Measurements from ENCODE around the gene SPRR4.

Gene SPRR4, protein sequence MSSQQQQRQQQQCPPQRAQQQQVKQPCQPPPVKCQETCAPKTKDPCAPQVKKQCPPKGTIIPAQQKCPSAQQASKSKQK

DNA sequence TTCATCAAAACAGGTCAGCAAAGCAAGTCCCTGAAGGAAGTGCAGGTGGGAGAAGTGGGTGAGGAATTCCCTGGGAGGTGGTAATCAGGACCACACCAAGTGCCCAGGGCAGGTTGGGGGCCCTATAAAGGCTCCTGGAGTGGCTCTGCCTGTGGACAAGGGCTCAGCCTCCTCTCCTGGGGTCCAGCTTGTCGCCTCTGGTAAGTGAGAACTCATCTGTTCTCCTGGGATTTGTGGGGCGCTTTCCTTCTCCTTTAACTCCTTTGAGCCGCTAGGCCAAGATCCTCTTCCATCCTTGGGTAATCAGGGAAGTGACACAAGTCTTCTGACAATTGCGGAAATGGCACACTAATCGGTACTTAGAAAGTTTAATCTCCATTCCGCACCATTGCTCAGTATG lies at the start of gene SPRR4:
SPRR4 (plus strand) TSS at position 154 of the 400 bp plus-strand sequence. CDS start 1,243 bp downstream, outside the sequence.
- H3K4me1 Mint-ChIP-seq (ENCODE audit: low read depth) = peaks cover 9% of the 10 kb centered on the region
- H3K36me3 Mint-ChIP-seq (ENCODE audit: low read depth) = no peaks in the 10 kb centered on the region
- H3K9me3 Mint-ChIP-seq = no peaks in the 10 kb centered on the region
- H3K27me3 Mint-ChIP-seq (ENCODE audit: low read depth) = peaks cover 6% of the 10 kb centered on the region
- no peak for DNase-seq (ENCODE audit: low spot score)
- no peak within 1 kb of the TSS for H3K4me3 Mint-ChIP-seq
- no peak within 1 kb of the TSS for H3K27ac Mint-ChIP-seq

DNA sequence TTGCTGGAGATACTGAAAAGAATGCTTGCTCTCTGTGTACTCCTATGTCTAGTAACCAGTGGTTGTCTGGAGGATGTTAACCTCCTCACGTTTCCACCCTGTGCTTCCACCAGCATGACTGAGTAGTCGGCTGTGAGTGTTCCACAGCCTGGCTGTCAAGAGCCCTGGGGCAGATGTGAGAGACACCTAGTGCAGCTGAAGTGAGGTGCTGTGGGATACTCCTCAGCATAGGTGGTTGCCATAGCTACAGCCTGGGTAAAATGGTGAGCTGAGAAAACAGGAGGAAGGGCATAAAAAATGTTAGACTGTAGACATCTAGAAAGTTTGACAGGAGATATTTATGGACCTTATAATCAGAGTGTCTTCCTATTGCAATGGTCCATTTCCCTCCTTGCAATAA lies 46.3 kb upstream of the SPRR4 start:
- Mint-ChIP-seq H3K4me1 (ENCODE audit: low read depth) (no peaks in the 10 kb centered on the region), H3K4me3 (no peak overlapping the region), H3K27ac (no peak overlapping the region), H3K9me3 (no peaks in the 10 kb centered on the region), H3K27me3 (ENCODE audit: low read depth) (no peaks in the 10 kb centered on the region), H3K36me3 (ENCODE audit: low read depth) (no peaks in the 10 kb centered on the region)
- no peak for DNase-seq (ENCODE audit: low spot score)

DNA sequence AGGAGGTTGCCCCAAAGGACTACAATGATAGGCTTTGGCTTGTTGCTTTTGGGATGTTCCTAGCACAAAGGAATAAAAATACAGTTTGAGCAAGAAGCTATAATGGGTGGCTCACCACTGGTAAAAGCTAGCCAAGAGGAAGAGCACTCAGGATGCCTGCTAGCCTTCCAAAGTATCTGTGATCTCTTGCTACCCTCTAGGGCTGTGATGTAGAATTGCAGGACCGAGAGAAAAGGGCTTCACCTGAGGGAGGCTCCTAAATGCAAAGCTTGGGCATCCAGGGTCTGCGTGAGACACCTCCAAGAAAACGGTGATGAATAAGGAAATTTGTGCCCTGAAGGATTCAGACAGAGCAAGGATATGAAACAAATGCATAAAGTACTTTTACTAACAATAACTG lies 44.4 kb upstream of the SPRR4 start:
- Mint-ChIP-seq H3K27ac (no peak overlapping the region), H3K4me1 (ENCODE audit: low read depth) (no peaks in the 10 kb centered on the region), H3K27me3 (ENCODE audit: low read depth) (no peaks in the 10 kb centered on the region), H3K9me3 (no peaks in the 10 kb centered on the region), H3K36me3 (ENCODE audit: low read depth) (no peaks in the 10 kb centered on the region), H3K4me3 (no peak overlapping the region)
- no peak for DNase-seq (ENCODE audit: low spot score)

DNA sequence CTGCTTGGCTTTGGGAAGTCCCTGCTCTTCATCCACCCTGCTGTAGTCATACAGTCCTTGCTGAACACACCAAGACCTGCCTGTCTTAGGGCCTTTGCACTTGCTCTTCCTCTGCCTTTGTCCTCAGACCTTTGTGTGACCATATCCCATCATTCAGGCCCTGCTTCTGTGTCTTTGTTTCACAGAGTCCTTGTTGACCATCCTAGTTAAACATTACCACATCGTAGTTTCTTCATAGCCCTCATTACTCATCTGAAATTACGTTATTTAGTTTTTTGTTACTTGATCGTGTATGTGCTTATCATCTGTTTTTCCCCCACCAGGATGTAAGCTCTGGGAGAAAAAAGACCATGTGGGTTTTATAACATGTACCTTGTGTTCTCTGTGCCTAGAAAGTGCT lies 41.8 kb upstream of the SPRR4 start:
- Mint-ChIP-seq H3K27me3 (ENCODE audit: low read depth) (no peaks in the 10 kb centered on the region), H3K4me1 (ENCODE audit: low read depth) (no peaks in the 10 kb centered on the region)

DNA sequence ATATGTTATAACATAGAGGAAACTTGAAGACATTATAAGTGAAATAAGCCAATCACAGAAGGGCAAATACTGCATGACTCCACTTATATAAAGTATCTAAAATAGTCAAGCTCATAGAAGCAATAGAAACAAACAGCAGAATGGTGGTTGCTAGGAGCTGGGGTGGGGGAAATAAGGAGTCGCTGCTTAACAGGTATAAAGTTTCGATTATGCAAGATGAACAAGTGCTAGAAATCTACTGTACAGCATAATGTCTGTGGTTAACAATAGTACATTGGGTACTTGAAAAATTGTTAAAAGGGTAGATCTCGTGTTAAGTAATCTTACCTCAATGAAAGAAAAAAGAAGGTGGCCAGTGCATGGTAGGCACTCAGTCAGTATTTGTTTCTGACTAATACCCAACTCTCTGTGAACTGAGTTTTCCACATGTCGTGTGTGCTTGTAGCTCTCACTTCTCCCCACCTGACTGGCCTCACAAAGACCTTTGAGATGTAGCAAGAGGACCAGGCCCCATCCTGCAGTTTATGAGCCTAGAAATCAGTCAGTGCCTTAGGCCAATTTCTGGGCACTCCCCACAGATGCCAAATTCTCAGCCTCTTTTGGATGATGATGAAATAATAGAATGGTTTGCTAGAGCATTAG lies 38.2 kb upstream of the SPRR4 start:
- no peaks in the 10 kb centered on the region for H3K4me1 Mint-ChIP-seq (ENCODE audit: low read depth)
- no peak overlapping the region for H3K4me3 Mint-ChIP-seq

More for the DNA sequence above, 41.8 kb upstream of the SPRR4 start:
- DNase-seq (ENCODE audit: low spot score) = no peak
- Mint-ChIP-seq H3K4me3 (no peak overlapping the region), H3K9me3 (no peaks in the 10 kb centered on the region), H3K27ac (no peak overlapping the region), H3K36me3 (ENCODE audit: low read depth) (no peaks in the 10 kb centered on the region)

DNA sequence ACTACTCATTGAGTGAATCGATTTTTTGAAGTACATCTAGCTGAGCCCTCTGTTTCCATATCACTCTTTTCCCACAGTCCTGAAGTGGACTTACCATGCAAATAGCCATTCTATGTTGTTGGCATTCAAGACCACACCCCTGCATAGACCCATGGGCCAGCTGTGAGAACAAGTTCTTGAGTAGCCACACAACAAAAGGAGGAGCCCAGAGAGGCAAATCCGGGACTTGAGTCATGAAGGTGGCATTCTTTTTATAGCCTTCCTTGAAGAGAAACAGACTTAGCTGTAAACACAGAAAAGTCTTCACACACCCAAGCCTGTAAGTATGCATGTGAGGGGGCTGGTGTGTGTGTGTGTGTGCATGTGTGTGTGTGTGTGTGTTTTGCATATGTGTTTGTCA lies 37.3 kb upstream of the SPRR4 start:
- H3K4me1 Mint-ChIP-seq (ENCODE audit: low read depth) = no peaks in the 10 kb centered on the region
- DNase-seq (ENCODE audit: low spot score) = no peak
- no peak overlapping the region for H3K4me3 Mint-ChIP-seq
- H3K27me3 Mint-ChIP-seq (ENCODE audit: low read depth) = no peaks in the 10 kb centered on the region
- no peaks in the 10 kb centered on the region for H3K36me3 Mint-ChIP-seq (ENCODE audit: low read depth)
- H3K27ac Mint-ChIP-seq = no peak overlapping the region
- no peaks in the 10 kb centered on the region for H3K9me3 Mint-ChIP-seq

More for the DNA sequence above, 38.2 kb upstream of the SPRR4 start:
- Mint-ChIP-seq H3K27me3 (ENCODE audit: low read depth) (no peaks in the 10 kb centered on the region), H3K9me3 (no peaks in the 10 kb centered on the region), H3K27ac (no peak overlapping the region), H3K36me3 (ENCODE audit: low read depth) (no peaks in the 10 kb centered on the region)
- DNase-seq (ENCODE audit: low spot score) = no peak

DNA sequence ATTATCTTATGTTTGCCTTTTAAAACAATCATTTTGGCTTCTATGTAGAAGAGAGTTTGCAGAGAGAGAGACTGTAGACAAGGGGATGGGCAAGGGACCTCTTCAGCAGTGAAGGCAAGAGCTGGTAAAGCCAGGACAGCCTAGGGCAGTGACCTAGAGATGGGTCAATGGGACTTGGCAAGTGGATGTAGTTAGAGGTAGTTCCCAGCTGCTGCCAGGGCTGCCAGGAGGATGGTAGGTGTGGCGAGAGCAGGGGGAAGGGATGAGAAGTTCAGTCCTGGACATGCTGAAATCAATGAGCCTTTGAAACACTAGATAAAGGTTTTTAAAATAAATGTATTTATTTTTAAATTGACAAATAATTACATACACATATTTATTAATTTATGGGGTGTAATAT lies 29.8 kb upstream of the SPRR4 start:
- Mint-ChIP-seq H3K4me1 (ENCODE audit: low read depth) (no peaks in the 10 kb centered on the region), H3K27me3 (ENCODE audit: low read depth) (no peaks in the 10 kb centered on the region), H3K27ac (no peak overlapping the region), H3K4me3 (no peak overlapping the region), H3K9me3 (no peaks in the 10 kb centered on the region), H3K36me3 (ENCODE audit: low read depth) (no peaks in the 10 kb centered on the region)
- DNase-seq (ENCODE audit: low spot score) = no peak

DNA sequence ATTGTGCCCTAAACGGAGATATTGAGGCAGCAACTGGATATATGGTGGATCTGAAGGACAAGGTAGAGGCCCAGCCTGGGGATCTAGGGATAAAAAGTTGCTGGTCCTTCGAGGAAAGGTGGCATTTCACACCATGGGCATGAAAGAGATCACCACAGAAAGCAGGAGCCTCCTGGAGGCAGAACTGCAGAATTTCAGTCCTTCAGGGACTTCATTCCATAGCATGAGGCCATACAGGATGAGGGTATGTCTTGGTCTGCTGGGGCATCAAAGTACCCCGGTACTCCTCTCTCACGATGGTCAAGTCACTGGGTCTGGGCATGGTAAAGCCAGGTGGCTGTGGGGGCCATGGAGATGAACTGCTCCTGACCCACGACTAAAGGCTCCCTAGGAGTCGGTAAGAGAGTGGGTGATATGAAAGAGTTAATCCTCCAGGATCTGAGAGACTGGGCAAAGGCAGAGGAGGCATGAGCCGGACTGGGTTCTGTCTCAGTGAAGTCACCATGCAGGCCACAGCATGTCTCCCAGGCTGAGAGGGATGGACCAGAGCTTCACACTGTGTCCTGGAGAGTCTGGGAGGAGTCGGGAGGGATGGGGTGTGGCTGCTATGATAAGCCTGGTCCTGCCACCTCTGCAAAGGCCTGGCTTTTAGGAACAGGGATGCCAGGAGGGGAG lies 29.3 kb upstream of the SPRR4 start:
- Mint-ChIP-seq H3K27me3 (ENCODE audit: low read depth) (no peaks in the 10 kb centered on the region), H3K4me3 (no peak overlapping the region), H3K27ac (no peak overlapping the region), H3K9me3 (no peaks in the 10 kb centered on the region), H3K4me1 (ENCODE audit: low read depth) (no peaks in the 10 kb centered on the region), H3K36me3 (ENCODE audit: low read depth) (no peaks in the 10 kb centered on the region)
- no peak for DNase-seq (ENCODE audit: low spot score)

DNA sequence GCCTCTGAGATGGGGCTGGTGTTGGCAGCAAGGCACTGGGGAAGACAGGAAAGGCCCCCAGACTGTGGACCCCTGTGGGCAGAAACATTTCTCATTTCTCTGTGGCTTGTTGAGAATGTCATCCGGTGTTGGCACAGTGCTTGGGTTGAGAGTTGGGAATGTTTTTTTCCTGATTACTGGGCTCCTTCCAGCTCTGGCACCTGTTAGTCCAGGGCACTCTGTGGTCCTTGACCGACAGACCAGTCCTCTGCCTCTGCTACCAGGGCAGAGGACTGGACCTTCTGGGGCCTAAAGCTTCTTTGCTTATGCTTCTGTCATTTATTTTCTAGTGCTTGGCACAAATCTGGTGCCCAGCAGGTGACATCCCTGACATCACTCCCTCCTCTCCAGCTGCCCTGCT lies 28.3 kb upstream of the SPRR4 start:
- DNase-seq (ENCODE audit: low spot score) = no peak
- Mint-ChIP-seq H3K36me3 (ENCODE audit: low read depth) (no peaks in the 10 kb centered on the region), H3K9me3 (no peaks in the 10 kb centered on the region), H3K4me1 (ENCODE audit: low read depth) (no peaks in the 10 kb centered on the region), H3K4me3 (no peak overlapping the region), H3K27me3 (ENCODE audit: low read depth) (no peaks in the 10 kb centered on the region), H3K27ac (no peak overlapping the region)

DNA sequence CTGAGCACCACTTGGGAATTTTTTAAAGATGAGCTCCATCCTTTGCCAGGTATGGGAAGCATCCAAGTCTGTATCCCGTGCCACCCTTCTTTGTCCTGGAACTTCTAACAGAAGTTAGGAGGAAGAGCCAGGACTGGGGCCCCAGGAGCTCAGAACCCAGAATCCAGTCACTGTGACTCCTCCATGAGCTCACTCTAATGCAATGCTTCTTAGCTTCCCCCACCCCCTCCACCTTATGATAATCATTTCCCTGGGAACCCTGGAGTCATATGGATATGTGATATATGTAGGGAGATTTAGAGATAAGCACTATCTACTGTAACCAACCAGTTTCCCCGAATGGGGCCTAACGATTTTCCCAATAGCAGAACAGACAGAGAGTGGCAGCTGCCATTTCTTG lies 24.2 kb upstream of the SPRR4 start:
- no peak for DNase-seq (ENCODE audit: low spot score)
- Mint-ChIP-seq H3K36me3 (ENCODE audit: low read depth) (no peaks in the 10 kb centered on the region), H3K4me1 (ENCODE audit: low read depth) (no peaks in the 10 kb centered on the region), H3K27me3 (ENCODE audit: low read depth) (no peaks in the 10 kb centered on the region), H3K4me3 (no peak overlapping the region), H3K9me3 (no peaks in the 10 kb centered on the region), H3K27ac (no peak overlapping the region)

DNA sequence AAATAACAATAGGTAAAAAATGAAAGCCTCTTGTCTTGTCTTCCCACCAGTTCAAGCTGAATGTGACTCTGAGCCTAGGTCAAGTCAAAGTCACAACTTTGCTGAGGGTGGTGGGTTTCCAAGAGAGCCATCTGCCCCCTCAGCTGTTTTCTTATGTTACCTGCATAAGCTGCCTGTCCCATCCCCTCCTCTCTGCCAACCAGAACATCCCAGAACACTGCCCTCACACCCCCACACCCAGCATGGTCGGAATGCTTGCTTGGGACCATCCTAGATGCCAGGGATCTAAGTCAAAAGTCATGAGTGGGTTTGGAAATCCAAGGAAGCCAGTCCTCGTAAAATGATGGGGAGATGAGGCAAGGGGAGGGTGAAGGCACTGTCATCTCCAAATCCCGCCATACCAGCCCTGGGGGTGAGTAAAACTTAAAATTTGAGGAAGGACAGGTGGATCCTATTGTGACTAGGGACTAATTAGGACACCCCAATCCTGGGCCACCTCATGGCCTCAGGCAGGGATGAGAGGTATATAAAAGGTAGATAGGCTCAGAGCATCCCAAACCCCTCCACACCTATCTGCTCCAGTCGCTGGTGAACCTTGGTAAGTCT lies 23.7 kb upstream of the SPRR4 start, which contains the start of gene SPRR5:
SPRR5 (plus strand) TSS at position 556 of the 606 bp plus-strand sequence. CDS start 1,349 bp downstream, outside the sequence.
- Mint-ChIP-seq H3K4me3 (no peak within 1 kb of the TSS), H3K36me3 (ENCODE audit: low read depth) (no peaks in the 10 kb centered on the region), H3K27me3 (ENCODE audit: low read depth) (no peaks in the 10 kb centered on the region), H3K27ac (no peak within 1 kb of the TSS), H3K9me3 (no peaks in the 10 kb centered on the region), H3K4me1 (ENCODE audit: low read depth) (no peaks in the 10 kb centered on the region)
- DNase-seq (ENCODE audit: low spot score) = no peak

DNA sequence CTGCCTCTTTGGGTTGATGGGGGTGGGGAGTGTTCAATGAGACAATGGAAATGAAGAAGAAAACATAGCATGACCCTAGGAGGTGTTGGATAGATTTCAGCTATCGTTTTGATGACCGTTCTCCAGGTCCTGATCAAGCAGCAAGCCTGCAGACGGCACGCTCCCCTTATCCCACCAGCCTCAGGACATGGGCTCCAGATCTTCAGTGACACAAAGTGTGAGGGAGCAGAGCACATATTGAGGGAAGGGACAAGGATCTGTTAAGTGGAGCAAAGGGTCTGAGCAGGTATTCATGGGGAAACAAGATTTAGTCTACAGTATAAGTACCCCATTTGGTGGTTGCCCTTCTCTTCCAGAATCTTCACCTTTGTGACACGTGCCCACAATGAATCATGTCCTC lies 18.7 kb upstream of the SPRR4 start:
- DNase-seq (ENCODE audit: low spot score) = no peak
- H3K27me3 Mint-ChIP-seq (ENCODE audit: low read depth) = no peaks in the 10 kb centered on the region
- H3K9me3 Mint-ChIP-seq = no peaks in the 10 kb centered on the region
- H3K4me1 Mint-ChIP-seq (ENCODE audit: low read depth) = no peaks in the 10 kb centered on the region
- H3K4me3 Mint-ChIP-seq = no peak overlapping the region
- H3K36me3 Mint-ChIP-seq (ENCODE audit: low read depth) = no peaks in the 10 kb centered on the region
- no peak overlapping the region for H3K27ac Mint-ChIP-seq

DNA sequence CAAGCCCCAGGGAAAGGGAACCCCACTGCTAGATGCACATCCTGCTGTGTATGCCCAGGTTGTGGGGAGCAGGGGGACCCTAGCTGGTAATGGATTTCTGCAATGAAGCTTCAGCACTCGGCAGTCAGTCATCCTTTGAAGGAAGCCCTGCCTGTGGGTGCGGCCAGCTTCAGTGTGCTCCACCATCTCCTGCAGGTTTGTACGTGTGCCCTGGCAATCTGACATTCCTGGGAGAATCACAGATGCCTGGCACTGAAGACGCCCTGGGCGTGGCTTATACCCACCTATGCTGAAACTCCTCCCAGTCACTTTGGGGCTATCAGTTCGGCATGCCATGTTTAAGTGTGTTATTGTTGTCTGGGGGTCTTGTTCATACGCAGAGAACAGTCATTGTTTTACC lies 16.7 kb upstream of the SPRR4 start:
- Mint-ChIP-seq H3K27ac (no peak overlapping the region), H3K4me1 (ENCODE audit: low read depth) (no peaks in the 10 kb centered on the region), H3K9me3 (no peaks in the 10 kb centered on the region), H3K36me3 (ENCODE audit: low read depth) (no peaks in the 10 kb centered on the region), H3K27me3 (ENCODE audit: low read depth) (no peaks in the 10 kb centered on the region), H3K4me3 (no peak overlapping the region)
- no peak for DNase-seq (ENCODE audit: low spot score)

DNA sequence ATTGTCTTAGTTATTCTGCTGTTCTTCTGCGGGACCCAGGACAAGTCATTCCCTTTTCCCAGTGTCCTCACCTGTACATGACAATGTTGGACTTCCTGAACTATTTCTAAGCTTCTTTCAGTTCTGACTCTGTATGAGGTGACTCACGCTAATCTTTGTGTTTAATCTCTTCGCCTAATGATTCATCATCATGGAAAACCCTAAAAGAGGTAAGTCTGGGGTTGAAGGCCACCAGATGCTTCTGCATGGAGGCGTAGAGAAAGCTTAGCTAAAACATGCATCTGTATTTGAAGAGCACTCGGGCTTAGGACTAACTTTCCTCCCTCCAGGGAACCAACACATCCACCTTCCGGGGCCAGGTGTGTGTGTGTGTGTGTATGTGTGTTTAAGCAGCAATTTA lies 16.0 kb upstream of the SPRR4 start:
- H3K9me3 Mint-ChIP-seq = no peaks in the 10 kb centered on the region
- H3K27me3 Mint-ChIP-seq (ENCODE audit: low read depth) = no peaks in the 10 kb centered on the region
- no peak overlapping the region for H3K27ac Mint-ChIP-seq
- H3K36me3 Mint-ChIP-seq (ENCODE audit: low read depth) = no peaks in the 10 kb centered on the region
- H3K4me3 Mint-ChIP-seq = no peak overlapping the region
- DNase-seq (ENCODE audit: low spot score) = no peak
- no peaks in the 10 kb centered on the region for H3K4me1 Mint-ChIP-seq (ENCODE audit: low read depth)
